ENCODE data around the gene TMTC1. TPM values are rescaled to one million over a fixed set of nuclear protein-coding genes. Genes with fewer than 3 reads are reported as not detected.

TMTC1 gene
- total and polyA plus RNA-seq, 2 experiments from 2014 or later: 4.8 to 24.3 TPM

DNA sequence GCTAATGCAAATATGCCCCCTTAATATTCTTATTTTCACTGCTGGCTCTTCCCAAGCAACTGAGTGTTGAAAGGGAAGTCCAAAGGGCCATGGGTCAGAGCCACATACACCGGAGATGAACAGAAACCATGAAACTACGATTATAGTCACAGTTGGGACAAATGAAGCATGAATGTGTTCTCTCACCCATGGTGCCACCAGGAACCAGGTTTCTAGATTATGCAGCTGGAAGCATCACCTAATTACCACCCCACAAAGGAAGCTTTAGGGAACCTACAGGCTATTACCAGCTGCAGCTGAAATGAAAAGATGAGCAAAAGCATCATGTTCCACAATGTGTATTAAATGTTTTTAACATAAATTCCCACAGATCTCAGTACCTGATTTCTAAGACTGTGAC lies 15.4 kb downstream of the TMTC1 start (continued):
- TF ChIP-seq, protein P1, sequence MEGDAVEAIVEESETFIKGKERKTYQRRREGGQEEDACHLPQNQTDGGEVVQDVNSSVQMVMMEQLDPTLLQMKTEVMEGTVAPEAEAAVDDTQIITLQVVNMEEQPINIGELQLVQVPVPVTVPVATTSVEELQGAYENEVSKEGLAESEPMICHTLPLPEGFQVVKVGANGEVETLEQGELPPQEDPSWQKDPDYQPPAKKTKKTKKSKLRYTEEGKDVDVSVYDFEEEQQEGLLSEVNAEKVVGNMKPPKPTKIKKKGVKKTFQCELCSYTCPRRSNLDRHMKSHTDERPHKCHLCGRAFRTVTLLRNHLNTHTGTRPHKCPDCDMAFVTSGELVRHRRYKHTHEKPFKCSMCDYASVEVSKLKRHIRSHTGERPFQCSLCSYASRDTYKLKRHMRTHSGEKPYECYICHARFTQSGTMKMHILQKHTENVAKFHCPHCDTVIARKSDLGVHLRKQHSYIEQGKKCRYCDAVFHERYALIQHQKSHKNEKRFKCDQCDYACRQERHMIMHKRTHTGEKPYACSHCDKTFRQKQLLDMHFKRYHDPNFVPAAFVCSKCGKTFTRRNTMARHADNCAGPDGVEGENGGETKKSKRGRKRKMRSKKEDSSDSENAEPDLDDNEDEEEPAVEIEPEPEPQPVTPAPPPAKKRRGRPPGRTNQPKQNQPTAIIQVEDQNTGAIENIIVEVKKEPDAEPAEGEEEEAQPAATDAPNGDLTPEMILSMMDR (conservative IDR thresholded peaks at IDR 0.05; ENCODE audit: low read depth in 2 of 2): no peak
- no peak for TF ChIP-seq EZH2phosphoT487 (IDR thresholded peaks at IDR 0.05; ENCODE audit: unreplicated experiment)
- TF ChIP-seq, protein P2, sequence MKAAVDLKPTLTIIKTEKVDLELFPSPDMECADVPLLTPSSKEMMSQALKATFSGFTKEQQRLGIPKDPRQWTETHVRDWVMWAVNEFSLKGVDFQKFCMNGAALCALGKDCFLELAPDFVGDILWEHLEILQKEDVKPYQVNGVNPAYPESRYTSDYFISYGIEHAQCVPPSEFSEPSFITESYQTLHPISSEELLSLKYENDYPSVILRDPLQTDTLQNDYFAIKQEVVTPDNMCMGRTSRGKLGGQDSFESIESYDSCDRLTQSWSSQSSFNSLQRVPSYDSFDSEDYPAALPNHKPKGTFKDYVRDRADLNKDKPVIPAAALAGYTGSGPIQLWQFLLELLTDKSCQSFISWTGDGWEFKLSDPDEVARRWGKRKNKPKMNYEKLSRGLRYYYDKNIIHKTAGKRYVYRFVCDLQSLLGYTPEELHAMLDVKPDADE (IDR thresholded peaks at IDR 0.05): no peak
- no peak for TF ChIP-seq JUNB (IDR thresholded peaks at IDR 0.05; ENCODE audit: unreplicated experiment)
- TF ChIP-seq NANOG (IDR thresholded peaks at IDR 0.05; ENCODE audit: borderline replicate concordance): no peak

DNA sequence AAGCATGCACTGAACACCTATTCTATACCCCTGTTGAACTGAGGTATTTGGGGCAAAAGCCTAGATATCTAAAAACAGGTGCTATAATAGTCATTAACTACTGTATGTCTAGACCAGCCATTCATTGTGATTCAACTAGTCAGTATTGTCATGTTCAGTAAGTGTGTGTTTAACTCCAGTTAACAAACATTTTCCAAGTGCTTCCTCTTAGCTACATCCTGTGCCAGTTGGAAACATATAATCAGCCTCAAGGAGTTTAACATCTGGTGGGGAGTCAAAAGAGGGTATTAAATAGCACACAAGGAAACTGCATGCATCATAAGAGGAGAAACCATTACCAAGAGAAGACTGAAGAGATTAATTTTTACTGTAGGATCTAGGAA lies 20.4 kb downstream of the TMTC1 start:
- Histone ChIP-seq H3K4me3 (no peak overlapping the region), H3F3A (replicated peaks; ENCODE audit: low read depth) (no peaks in the 10 kb centered on the region), H3K27me3 (ENCODE audit: insufficient read depth) (no peaks in the 10 kb centered on the region), H3K4me1 (ENCODE audit: insufficient read depth) (peaks cover 15% of the 10 kb centered on the region; the same call in 1 of the 2 replicates), H3K4me2 (0 out of 2 replicates have a peak overlapping the region, but pooled peaks have one; percentile 13), H3K79me2 (replicated peaks; ENCODE audit: insufficient read depth) (peaks cover 11% of the 10 kb centered on the region), H3K9me2 (ENCODE audit: insufficient read depth) (no peaks in the 10 kb centered on the region; the same call in 1 of the 2 replicates), H4K20me1 (replicated peaks; ENCODE audit: insufficient read depth) (0 out of 2 replicates have a peak, but pooled peaks cover 11% of the 10 kb centered on the region), H2AFZ (no peak overlapping the region), H3K36me3 (ENCODE audit: insufficient read depth) (no peaks in the 10 kb centered on the region), H3K27ac (ENCODE audit: low read depth) (no peak overlapping the region)
- Mint-ChIP-seq H3K4me1 (peaks cover 1% of the 10 kb centered on the region; the same call in 2 of the 3 replicates), H3K27me3 (ENCODE audit: insufficient read depth, low read depth, poor library complexity) (no peaks in the 10 kb centered on the region), H3K36me3 (ENCODE audit: low read depth) (peaks cover 26% of the 10 kb centered on the region), H3K4me3 (no peak overlapping the region), H3K9me3 (peaks cover 3% of the 10 kb centered on the region), H3K27ac (no peak overlapping the region)
- DNase-seq (ENCODE audit: low spot score) (peak; percentile 26), ATAC-seq (no peak)
- TF ChIP-seq, protein P1 (conservative IDR thresholded peaks at IDR 0.05; ENCODE audit: low read depth in 2 of 2): no peak
- TF ChIP-seq, protein P2 (IDR thresholded peaks at IDR 0.05): no peak
- TF ChIP-seq, protein P3, sequence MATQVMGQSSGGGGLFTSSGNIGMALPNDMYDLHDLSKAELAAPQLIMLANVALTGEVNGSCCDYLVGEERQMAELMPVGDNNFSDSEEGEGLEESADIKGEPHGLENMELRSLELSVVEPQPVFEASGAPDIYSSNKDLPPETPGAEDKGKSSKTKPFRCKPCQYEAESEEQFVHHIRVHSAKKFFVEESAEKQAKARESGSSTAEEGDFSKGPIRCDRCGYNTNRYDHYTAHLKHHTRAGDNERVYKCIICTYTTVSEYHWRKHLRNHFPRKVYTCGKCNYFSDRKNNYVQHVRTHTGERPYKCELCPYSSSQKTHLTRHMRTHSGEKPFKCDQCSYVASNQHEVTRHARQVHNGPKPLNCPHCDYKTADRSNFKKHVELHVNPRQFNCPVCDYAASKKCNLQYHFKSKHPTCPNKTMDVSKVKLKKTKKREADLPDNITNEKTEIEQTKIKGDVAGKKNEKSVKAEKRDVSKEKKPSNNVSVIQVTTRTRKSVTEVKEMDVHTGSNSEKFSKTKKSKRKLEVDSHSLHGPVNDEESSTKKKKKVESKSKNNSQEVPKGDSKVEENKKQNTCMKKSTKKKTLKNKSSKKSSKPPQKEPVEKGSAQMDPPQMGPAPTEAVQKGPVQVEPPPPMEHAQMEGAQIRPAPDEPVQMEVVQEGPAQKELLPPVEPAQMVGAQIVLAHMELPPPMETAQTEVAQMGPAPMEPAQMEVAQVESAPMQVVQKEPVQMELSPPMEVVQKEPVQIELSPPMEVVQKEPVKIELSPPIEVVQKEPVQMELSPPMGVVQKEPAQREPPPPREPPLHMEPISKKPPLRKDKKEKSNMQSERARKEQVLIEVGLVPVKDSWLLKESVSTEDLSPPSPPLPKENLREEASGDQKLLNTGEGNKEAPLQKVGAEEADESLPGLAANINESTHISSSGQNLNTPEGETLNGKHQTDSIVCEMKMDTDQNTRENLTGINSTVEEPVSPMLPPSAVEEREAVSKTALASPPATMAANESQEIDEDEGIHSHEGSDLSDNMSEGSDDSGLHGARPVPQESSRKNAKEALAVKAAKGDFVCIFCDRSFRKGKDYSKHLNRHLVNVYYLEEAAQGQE (IDR thresholded peaks at IDR 0.05; ENCODE audit: unreplicated experiment): no peak
- TF ChIP-seq EZH2phosphoT487 (IDR thresholded peaks at IDR 0.05; ENCODE audit: unreplicated experiment): no peak
- TF ChIP-seq, protein P4, sequence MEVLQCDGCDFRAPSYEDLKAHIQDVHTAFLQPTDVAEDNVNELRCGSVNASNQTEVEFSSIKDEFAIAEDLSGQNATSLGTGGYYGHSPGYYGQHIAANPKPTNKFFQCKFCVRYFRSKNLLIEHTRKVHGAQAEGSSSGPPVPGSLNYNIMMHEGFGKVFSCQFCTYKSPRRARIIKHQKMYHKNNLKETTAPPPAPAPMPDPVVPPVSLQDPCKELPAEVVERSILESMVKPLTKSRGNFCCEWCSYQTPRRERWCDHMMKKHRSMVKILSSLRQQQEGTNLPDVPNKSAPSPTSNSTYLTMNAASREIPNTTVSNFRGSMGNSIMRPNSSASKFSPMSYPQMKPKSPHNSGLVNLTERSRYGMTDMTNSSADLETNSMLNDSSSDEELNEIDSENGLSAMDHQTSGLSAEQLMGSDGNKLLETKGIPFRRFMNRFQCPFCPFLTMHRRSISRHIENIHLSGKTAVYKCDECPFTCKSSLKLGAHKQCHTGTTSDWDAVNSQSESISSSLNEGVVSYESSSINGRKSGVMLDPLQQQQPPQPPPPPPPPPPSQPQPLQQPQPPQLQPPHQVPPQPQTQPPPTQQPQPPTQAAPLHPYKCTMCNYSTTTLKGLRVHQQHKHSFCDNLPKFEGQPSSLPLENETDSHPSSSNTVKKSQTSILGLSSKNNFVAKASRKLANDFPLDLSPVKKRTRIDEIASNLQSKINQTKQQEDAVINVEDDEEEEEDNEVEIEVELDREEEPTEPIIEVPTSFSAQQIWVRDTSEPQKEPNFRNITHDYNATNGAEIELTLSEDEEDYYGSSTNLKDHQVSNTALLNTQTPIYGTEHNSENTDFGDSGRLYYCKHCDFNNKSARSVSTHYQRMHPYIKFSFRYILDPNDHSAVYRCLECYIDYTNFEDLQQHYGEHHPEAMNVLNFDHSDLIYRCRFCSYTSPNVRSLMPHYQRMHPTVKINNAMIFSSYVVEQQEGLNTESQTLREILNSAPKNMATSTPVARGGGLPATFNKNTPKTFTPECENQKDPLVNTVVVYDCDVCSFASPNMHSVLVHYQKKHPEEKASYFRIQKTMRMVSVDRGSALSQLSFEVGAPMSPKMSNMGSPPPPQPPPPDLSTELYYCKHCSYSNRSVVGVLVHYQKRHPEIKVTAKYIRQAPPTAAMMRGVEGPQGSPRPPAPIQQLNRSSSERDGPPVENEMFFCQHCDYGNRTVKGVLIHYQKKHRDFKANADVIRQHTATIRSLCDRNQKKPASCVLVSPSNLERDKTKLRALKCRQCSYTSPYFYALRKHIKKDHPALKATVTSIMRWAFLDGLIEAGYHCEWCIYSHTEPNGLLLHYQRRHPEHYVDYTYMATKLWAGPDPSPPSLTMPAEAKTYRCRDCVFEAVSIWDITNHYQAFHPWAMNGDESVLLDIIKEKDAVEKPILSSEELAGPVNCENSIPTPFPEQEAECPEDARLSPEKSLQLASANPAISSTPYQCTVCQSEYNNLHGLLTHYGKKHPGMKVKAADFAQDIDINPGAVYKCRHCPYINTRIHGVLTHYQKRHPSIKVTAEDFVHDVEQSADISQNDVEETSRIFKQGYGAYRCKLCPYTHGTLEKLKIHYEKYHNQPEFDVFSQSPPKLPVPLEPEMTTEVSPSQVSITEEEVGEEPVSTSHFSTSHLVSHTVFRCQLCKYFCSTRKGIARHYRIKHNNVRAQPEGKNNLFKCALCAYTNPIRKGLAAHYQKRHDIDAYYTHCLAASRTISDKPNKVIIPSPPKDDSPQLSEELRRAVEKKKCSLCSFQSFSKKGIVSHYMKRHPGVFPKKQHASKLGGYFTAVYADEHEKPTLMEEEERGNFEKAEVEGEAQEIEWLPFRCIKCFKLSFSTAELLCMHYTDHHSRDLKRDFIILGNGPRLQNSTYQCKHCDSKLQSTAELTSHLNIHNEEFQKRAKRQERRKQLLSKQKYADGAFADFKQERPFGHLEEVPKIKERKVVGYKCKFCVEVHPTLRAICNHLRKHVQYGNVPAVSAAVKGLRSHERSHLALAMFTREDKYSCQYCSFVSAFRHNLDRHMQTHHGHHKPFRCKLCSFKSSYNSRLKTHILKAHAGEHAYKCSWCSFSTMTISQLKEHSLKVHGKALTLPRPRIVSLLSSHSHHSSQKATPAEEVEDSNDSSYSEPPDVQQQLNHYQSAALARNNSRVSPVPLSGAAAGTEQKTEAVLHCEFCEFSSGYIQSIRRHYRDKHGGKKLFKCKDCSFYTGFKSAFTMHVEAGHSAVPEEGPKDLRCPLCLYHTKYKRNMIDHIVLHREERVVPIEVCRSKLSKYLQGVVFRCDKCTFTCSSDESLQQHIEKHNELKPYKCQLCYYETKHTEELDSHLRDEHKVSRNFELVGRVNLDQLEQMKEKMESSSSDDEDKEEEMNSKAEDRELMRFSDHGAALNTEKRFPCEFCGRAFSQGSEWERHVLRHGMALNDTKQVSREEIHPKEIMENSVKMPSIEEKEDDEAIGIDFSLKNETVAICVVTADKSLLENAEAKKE (CRISPR knock-in tag; IDR thresholded peaks at IDR 0.05): no peak
